ENCODE measurements around the gene ISL2.
"Not testable (repeated sequence)": the region's sequence is repeated elsewhere in the genome, so short reads cannot be mapped to it uniquely, and the experiment has no call there.

The ISL2 gene

DNA sequence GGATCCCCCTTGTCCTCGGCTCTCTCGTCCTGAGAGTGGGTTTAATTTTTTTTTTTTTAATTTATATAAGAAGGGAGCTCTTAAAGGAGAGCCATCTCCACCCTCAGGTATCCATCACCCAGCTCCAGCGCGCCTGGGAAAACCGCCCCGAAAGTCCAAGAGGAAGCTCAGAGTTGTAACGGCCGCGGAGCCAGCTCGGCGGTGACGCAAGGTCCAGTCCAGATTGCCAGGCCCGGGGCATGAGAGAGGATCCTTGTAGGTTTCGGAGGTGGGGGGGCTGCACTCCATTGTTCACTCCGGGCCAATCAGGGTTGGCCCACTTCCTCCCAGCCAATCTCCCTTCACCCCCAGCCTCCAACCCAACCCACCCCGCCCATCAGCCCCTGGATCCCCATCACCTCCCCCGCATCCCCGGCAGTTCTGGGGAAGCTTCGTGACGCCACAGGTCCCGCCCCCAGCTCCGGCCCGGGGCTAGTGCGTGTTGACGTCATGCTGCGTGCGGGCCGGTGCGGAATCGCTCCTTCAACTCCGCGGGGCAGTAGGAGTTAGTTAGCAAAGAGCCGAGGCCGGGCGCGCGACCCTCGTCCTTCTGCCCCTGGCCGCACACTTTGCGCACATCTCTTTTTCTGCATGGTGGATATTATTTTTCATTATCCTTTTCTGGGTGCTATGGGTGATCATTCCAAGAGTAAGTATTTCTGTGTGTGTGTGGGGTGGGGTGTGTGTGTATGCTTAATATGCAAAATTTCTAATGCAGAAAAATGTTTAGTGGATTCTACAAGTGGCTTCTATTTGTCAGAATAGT, at the start of gene ISL2:
ISL2 (plus strand) TSS at position 520 of the 805 bp plus-strand sequence; CDS start at position 631, 111 bp downstream.
- no peak for DNase-seq

DNA sequence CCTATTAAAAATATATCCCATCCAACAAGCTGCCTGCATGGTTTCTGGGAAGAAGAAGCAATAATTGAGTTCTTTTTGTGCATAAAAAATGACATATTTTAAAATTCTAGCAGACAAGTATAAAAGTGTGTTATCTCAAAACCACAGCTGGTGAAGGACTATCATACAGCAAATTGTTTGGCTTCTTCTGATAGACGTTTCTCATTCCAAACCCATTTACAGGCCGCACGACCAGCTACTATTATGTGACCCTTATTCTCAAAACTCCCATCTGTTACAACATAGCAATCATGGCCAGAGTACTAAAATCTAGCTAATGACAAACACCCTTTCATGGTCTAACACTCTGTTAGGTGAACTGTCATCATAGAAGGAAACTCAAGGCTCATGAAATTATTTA, 47.0 kb upstream of the ISL2 start:
- no peak for DNase-seq

- no peak for DNase-seq
Observed at GRCh38 chr15:76293361-76293760, 43.2 kb upstream of the ISL2 start.

DNA sequence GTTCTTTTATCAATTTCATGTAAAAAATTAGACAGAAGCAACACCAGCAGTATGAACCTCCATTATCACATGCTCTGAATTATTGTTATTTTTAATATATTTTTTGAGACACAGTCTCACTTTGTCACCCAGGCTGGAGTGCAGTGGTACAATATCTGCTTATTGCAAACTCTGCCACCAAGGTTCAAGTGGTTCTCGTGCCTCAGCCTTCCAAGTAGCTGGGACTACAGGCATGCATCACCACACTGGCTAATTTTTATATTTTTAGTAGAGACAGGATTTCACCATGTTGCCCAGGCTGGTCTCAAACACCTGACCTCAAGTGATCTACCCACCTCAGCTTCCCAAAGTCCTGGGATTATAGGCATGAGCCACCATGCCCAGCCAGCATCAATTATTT, 42.1 kb upstream of the ISL2 start:
- not testable (repeated sequence) for DNase-seq

GRCh38 chr15:76296849-76297248, 39.7 kb upstream of the ISL2 start:
- DNase-seq = no peak

- DNase-seq = not testable (repeated sequence)
Observed at GRCh38 chr15:76297951-76298350, 38.6 kb upstream of the ISL2 start.

DNA sequence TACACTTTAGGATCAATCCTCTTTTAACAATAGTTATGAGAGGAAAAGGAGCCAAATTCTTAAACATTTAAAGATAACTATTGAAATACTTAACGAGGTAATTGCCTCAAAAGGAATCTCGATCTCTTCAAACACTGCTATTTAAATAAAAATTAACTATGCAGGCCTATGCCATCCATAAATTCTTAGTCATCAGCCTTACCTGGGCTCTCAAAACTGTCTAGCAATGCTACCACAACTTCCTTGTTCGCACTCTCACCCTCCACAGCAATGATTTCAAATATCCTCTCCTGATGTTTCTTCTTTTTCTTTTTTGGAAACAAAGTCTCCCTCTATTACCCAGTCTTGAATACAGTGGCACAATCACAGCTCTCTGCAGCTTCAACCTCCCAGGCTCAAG, 37.6 kb upstream of the ISL2 start:
- no peak for DNase-seq

DNA sequence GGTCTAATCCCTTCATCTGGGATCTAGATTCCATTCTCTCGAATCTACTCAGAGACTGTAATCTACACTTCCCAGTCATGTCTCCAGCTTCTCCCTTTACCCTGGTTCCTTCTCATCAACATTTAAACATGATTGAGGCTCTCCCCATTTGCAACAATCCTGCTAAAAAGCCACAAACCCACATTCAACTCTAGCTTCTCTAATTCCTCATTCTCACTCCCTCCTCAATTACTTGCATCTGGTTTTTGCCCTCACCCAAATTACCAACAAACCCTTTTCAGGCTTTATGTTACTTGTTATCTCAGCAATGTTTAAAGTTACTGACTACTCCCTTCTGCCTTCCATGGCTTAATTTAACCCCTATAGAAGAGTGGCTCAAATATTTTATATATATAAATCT, 36.8 kb upstream of the ISL2 start:
- DNase-seq = no peak

GRCh38 chr15:76303909-76304308, 32.7 kb upstream of the ISL2 start:
- DNase-seq = no peak

GRCh38 chr15:76309601-76310330, 26.8 kb upstream of the ISL2 start:
- DNase-seq = no peak

GRCh38 chr15:76310475-76311099, 26.0 kb upstream of the ISL2 start:
- no peak for DNase-seq

- DNase-seq = peak; percentile 94
Observed at GRCh38 chr15:76311100-76311953, 25.2 kb upstream of the ISL2 start, which contains the start of gene ETFA. Gene ETFA (minus strand): TSS chr15:76311469. CDS start chr15:76311388, 81 bp downstream.

DNA sequence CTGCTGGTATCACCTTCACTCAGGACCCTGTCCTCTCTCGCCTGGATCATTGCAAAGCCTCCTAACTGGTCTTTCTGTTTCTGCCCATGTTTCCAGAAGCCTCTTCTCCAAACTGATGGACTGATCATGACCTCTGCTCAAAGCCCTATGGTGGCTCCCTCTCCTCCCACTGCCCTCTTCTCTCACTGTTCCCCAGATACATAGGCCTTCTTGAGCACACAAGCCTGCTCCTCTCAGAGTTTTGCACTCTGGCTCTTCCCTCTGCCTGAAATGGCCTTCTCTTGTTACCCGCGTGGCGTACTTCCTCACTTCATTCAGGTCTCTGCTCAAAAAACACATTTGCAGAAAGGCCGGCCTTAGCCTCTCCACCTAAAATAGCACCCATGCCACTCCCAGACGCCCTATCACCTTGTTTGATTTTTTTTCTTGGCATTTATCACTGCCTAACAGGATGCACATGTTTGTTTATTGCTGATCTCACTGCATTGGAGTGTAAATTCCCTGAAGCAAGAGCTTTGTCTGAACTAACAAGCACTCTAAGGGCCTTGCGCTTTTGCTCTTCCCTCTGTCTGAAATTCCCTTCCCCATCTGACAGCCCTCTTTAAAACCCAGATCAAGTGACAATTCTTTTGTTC, 23.9 kb upstream of the ISL2 start:
- no peak for DNase-seq

- not testable (repeated sequence) for DNase-seq
Observed at GRCh38 chr15:76313175-76313567, 23.4 kb upstream of the ISL2 start.

- no peak for DNase-seq
Observed at GRCh38 chr15:76313731-76314130, 22.8 kb upstream of the ISL2 start.

DNA sequence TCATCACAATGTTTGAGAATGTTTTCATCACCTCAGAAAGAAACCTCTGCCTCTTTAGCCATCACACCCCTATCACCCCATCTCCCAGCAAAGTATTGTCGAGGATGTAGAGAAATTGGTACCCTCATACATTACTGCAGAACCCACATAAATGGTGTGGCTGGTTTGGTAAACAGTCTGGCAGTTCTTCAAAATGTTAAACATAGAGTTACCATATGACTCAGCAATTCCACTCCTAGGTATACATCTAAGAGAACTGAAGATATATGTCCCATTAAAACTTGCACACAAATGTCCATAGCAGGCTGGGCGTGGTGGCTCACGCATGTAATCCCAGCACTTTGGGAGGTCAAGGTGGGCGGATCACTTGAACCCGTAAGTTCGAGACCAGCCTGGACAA, 16.6 kb upstream of the ISL2 start:
- DNase-seq = no peak

- no peak for DNase-seq
Observed at GRCh38 chr15:76321171-76321570, 15.4 kb upstream of the ISL2 start.

GRCh38 chr15:76321602-76322001, 15.0 kb upstream of the ISL2 start:
- no peak for DNase-seq

DNA sequence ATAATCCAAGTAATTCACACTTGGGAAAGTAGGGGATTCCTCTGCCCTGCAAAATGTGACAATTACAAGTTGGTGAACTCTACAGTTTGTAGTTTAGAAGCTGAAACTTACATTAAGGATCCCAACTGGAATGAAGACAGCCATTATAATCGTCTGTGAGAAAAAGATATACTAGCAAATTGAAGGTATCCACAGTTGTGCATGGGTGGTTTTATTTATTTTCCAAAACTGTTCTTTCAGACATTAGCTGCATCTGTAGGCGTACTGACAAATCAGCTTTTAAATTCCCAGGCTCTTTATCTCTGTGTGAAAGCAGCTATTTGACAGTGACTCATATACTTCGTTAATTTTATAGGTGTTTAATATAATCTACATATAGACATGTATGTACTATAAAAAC, 12.5 kb upstream of the ISL2 start:
- no peak for DNase-seq

DNA sequence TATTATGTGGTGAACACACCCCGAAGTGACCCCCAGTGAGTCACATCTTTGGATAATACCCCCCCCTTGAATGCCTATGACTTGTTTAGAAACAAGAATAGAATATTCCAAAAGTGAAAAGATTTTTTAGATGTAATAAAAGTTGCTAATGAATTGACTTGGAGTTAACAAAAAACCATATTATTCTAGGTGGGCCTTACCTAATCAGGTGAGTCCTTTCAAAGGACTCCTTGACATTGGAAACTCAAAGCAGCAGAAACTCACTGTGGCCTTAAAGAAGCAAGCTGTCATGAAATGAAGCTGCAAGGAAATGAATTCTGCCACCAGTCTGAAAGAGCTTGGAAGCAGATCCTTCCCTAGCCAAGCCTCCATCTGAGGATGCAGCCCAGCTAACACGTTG, 10.9 kb upstream of the ISL2 start:
- no peak for DNase-seq

DNA sequence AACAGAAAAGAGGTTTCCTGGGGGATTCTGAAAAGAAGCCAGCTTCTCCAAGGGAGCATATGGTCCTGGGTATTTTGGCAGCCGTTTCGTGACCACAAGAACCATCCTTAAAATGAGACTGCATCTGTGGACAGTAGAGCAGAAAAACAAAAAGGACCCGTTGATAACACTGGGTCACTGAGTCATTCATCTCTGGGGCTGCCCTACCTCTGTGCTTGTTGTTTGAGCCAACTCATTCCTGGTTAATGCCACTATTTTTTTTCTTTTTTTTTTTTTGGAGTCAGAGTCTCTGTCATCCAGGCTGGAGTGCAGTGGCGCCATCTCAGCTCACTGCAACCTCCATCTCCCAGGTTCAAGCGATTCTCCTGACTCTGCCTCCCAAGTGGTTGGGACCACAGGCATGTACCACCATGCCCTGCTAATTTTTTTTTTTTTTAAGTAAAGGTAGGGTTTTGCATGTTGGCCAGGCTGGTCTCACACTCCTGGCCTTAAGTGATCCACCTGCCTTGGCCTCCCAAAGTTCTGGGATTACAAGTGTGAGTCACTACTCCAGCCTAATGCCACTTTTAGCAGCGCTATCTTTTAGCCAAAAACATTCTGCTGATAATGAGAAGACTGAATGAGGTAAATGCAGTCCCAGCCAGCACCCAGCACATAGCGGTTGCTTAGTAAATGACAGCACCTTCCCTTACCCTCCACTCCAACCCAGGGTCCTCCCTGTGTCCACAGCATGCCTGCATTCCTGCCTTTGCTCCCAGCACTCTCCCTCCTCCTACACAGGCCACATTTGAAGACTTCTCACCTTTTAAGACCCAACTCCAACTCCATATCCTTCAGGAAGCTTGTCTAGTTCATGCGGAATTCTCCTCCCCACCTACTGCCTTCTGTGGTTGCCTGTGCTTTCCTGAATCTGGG, 9.1 kb upstream of the ISL2 start:
- no peak for DNase-seq

All from NCI-H146 (cell line).